GM21619 (cell line): Measurements from ENCODE around the gene THSD7B.
A peak's percentile ranks its signal among the peaks of the same experiment; 100 is the strongest.
"Not testable (repeated sequence)": the region's sequence is repeated elsewhere in the genome, so short reads cannot be mapped to it uniquely, and the experiment has no call there.

Experiments
- ATAC-seq: cut with Tn5 transposase; IDR thresholded peaks from one replicate; pipeline ENCODE4 v1.9.1; 2021; ENCODE audit not compliant: unreplicated experiment

THSD7B gene

GRCh38 chr2:137658433-137658832, 893.1 kb downstream of the THSD7B start:
- ATAC-seq = no peak

GRCh38 chr2:137659616-137660015, 894.3 kb downstream of the THSD7B start:
- ATAC-seq = no peak

GRCh38 chr2:137670111-137670510, 904.8 kb downstream of the THSD7B start:
- ATAC-seq = no peak

GRCh38 chr2:137672989-137673552, 907.7 kb downstream of the THSD7B start:
- no peak for ATAC-seq

- no peak for ATAC-seq
Measured at GRCh38 chr2:137674991-137675390, 909.6 kb downstream of the THSD7B start.

- no peak for ATAC-seq
Measured at GRCh38 chr2:137675584-137676327, 910.4 kb downstream of the THSD7B start.

GRCh38 chr2:137676346-137676745, 911.0 kb downstream of the THSD7B start:
- ATAC-seq = no peak

GRCh38 chr2:137677466-137677865, 912.1 kb downstream of the THSD7B start:
- ATAC-seq = no peak

- ATAC-seq = no peak
Measured at GRCh38 chr2:137689549-137689948, 924.2 kb downstream of the THSD7B start.

- peak; percentile 73 for ATAC-seq
Measured at GRCh38 chr2:137693534-137693933, 928.2 kb downstream of the THSD7B start.

- ATAC-seq = no peak
Measured at GRCh38 chr2:137696916-137697315, 931.6 kb downstream of the THSD7B start.

GRCh38 chr2:137700250-137700649, 934.9 kb downstream of the THSD7B start:
- not testable (repeated sequence) for ATAC-seq

GRCh38 chr2:137700681-137701080, 935.3 kb downstream of the THSD7B start:
- ATAC-seq = no peak

GRCh38 chr2:137705296-137705695, 940.0 kb downstream of the THSD7B start:
- ATAC-seq = no peak

- no peak for ATAC-seq
Measured at GRCh38 chr2:137706786-137707613, 941.7 kb downstream of the THSD7B start.

GRCh38 chr2:137708311-137708710, 943.0 kb downstream of the THSD7B start:
- no peak for ATAC-seq

GRCh38 chr2:137715731-137716191, 950.4 kb downstream of the THSD7B start:
- ATAC-seq = no peak

GRCh38 chr2:137718786-137719185, 953.4 kb downstream of the THSD7B start:
- ATAC-seq = no peak

GRCh38 chr2:137721733-137722132, 956.4 kb downstream of the THSD7B start:
- no peak for ATAC-seq

- no peak for ATAC-seq
Measured at GRCh38 chr2:137724912-137725311, 959.6 kb downstream of the THSD7B start.
